Measurements from ENCODE around the gene MVB12B. TPM values are rescaled to one million over a fixed set of nuclear protein-coding genes. Genes with fewer than 3 reads are reported as not detected.

MVB12B gene
- total RNA-seq, 1 donor from 2014 or later, result 47.8 TPM

GRCh38 chr9:126428534-126429175 is 102.0 kb downstream of the MVB12B start:
- Histone ChIP-seq H3K4me1 (peaks cover 2% of the 10 kb centered on the region), H3K36me3 (peaks cover 30% of the 10 kb centered on the region), H3K27ac (no peak overlapping the region), H3K27me3 (ENCODE audit: low read depth) (no peaks in the 10 kb centered on the region), H3K9me3 (no peaks in the 10 kb centered on the region), H3K4me3 (no peak overlapping the region)
- ATAC-seq (peak in 1 of 2 donors; percentile 27), DNase-seq (no peak)
- intact Hi-C loops (cut with DNase I), result no loop called here
- no peak for TF ChIP-seq CTCF (IDR thresholded peaks at IDR 0.05)

- no peaks in the 10 kb centered on the region for H3K4me1 ChIP-seq
- peaks cover 32% of the 10 kb centered on the region for H3K36me3 ChIP-seq
- H3K4me3 ChIP-seq, result no peak overlapping the region
- no peaks in the 10 kb centered on the region for H3K9me3 ChIP-seq
- no peak for DNase-seq
- no peak for TF ChIP-seq CTCF (IDR thresholded peaks at IDR 0.05)
- H3K27ac ChIP-seq, result no peak overlapping the region
- no peak for ATAC-seq
- H3K27me3 ChIP-seq (ENCODE audit: low read depth), result no peaks in the 10 kb centered on the region
- intact Hi-C loops (cut with DNase I), result no loop called here
Observed at GRCh38 chr9:126429190-126429589, 102.6 kb downstream of the MVB12B start.

- Histone ChIP-seq H3K4me1 (no peaks in the 10 kb centered on the region), H3K27me3 (ENCODE audit: low read depth) (no peaks in the 10 kb centered on the region), H3K36me3 (peaks cover 23% of the 10 kb centered on the region), H3K27ac (no peak overlapping the region), H3K4me3 (no peak overlapping the region), H3K9me3 (no peaks in the 10 kb centered on the region)
- DNase-seq, result no peak
- intact Hi-C loops (cut with DNase I), result no loop called here
- ATAC-seq, result no peak
- TF ChIP-seq CTCF (IDR thresholded peaks at IDR 0.05), result no peak
Observed at GRCh38 chr9:126430124-126430523, 103.5 kb downstream of the MVB12B start.

- no peak for DNase-seq
- no peaks in the 10 kb centered on the region for H3K27me3 ChIP-seq (ENCODE audit: low read depth)
- H3K4me3 ChIP-seq, result no peak overlapping the region
- ATAC-seq, result no peak
- intact Hi-C loops (cut with DNase I), result no loop called here
- H3K27ac ChIP-seq, result no peak overlapping the region
- peaks cover 15% of the 10 kb centered on the region for H3K36me3 ChIP-seq
- no peaks in the 10 kb centered on the region for H3K4me1 ChIP-seq
- TF ChIP-seq CTCF (IDR thresholded peaks at IDR 0.05), result no peak
- H3K9me3 ChIP-seq, result no peaks in the 10 kb centered on the region
Observed at GRCh38 chr9:126431077-126431742, 104.6 kb downstream of the MVB12B start.

- ATAC-seq (no peak), DNase-seq (no peak)
- Histone ChIP-seq H3K27ac (no peak overlapping the region), H3K27me3 (ENCODE audit: low read depth) (no peaks in the 10 kb centered on the region), H3K4me3 (no peak overlapping the region), H3K36me3 (peaks cover 15% of the 10 kb centered on the region), H3K4me1 (no peaks in the 10 kb centered on the region), H3K9me3 (no peaks in the 10 kb centered on the region)
- no peak for TF ChIP-seq CTCF (IDR thresholded peaks at IDR 0.05)
- intact Hi-C loops (cut with DNase I), result no loop called here
Observed at GRCh38 chr9:126432659-126433058, 106.0 kb downstream of the MVB12B start.
